ENCODE measurements around the gene YTHDF1. TPM values are rescaled to one million over a fixed set of nuclear protein-coding genes. Genes with fewer than 3 reads are reported as not detected.
A peak's percentile ranks its signal among the peaks of the same experiment; 100 is the strongest.

Gene YTHDF1
- total RNA-seq, 1 donor from 2014 or later, result 27.7 TPM

DNA sequence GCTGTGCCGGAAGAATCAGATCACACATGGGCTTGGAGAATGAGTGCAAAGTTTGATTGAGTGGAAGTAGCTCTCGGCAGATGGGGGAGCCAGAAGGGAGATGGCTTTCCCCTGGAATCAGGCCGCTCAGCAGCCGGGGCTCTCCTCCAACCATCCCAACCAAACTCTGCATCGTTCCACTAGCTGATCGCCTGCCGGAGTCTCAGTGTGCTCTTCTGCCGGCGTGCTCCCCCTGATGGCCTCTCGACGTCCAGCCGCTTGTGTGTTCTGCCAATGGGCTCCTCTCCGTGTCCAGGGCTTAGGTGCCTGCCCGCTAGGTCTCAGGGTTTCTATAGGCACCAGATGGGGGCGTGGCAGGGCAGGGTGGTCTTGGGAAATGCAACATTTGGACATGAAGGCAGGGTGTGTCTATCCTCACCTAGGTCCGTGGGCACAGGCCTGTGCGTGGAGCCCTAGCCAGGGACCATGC lies 14.9 kb upstream of the YTHDF1 start:
- TF ChIP-seq POLR2AphosphoS5 (IDR thresholded peaks at IDR 0.05; ENCODE audit: insufficient read depth in 1 of 2, low read depth in 1 of 2), result no peak
- TF ChIP-seq, protein P1, sequence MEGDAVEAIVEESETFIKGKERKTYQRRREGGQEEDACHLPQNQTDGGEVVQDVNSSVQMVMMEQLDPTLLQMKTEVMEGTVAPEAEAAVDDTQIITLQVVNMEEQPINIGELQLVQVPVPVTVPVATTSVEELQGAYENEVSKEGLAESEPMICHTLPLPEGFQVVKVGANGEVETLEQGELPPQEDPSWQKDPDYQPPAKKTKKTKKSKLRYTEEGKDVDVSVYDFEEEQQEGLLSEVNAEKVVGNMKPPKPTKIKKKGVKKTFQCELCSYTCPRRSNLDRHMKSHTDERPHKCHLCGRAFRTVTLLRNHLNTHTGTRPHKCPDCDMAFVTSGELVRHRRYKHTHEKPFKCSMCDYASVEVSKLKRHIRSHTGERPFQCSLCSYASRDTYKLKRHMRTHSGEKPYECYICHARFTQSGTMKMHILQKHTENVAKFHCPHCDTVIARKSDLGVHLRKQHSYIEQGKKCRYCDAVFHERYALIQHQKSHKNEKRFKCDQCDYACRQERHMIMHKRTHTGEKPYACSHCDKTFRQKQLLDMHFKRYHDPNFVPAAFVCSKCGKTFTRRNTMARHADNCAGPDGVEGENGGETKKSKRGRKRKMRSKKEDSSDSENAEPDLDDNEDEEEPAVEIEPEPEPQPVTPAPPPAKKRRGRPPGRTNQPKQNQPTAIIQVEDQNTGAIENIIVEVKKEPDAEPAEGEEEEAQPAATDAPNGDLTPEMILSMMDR (IDR thresholded peaks at IDR 0.05), result peak in 1 of 3 experiments; percentile 36
- no peaks in the 10 kb centered on the region for H3K27me3 ChIP-seq
- no peak overlapping the region for H3K27ac ChIP-seq
- H3K4me3 ChIP-seq, result no peak overlapping the region
- H3K9me3 ChIP-seq, result no peaks in the 10 kb centered on the region
- DNase-seq (ENCODE audit: extremely low spot score in 2 of 2), result no peak
- H3K4me1 ChIP-seq, result no peaks in the 10 kb centered on the region
- intact Hi-C loops (cut with DNase I), result no loop called here
- H3K36me3 ChIP-seq, result no peaks in the 10 kb centered on the region

DNA sequence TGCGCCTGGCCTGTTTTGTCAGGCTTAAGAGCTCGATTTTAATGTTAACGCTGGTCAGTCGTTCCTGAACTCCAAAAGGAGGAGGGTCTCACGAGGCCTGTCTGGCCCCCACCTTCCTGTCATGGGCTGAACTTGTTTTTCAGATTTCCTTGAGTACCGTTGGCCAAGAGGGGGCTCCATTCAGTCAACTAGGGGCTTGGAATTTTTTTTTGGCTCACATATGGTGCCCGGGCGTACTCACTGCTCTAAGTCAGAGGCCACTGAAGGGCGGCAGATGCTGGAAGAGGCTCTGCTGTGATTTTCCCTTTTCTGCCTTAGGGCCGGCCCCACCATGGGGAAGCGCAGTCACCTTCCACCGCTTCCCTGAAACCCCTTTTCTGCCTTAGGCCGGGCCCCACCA lies 12.9 kb upstream of the YTHDF1 start:
- intact Hi-C loops (cut with DNase I), result no loop called here
- TF ChIP-seq POLR2AphosphoS5 (IDR thresholded peaks at IDR 0.05; ENCODE audit: insufficient read depth in 1 of 2, low read depth in 1 of 2) (no peak), POLR2A (IDR thresholded peaks at IDR 0.05) (no peak)
- TF ChIP-seq, protein P1 (IDR thresholded peaks at IDR 0.05), result no peak
- no peak for DNase-seq (ENCODE audit: extremely low spot score in 2 of 2)
- Histone ChIP-seq H3K27ac (no peak overlapping the region), H3K27me3 (no peaks in the 10 kb centered on the region), H3K4me3 (no peak overlapping the region), H3K4me1 (no peaks in the 10 kb centered on the region), H3K36me3 (no peaks in the 10 kb centered on the region), H3K9me3 (no peaks in the 10 kb centered on the region)

DNA sequence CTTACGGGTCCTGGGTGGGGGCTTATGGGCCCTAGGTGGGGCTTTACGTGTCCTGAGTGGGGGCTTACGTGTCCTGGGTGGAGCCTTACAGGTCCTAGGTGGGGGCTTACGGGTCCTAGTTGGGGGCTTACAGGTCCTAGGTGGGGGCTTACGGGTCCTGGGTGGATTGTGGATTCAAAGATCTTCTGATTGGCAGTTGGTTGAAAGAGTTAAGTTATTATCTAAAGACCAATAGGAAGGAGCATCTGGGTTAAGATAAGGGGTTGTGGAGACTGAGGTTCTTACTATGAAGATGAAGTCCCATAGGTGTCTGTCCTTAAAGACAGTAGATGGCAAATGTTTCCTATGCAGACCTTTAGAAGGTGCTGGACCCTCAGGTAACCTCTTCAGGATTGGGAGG lies 11.3 kb upstream of the YTHDF1 start:
- Histone ChIP-seq H3K27ac (no peak overlapping the region), H3K27me3 (no peaks in the 10 kb centered on the region), H3K4me3 (no peak overlapping the region), H3K9me3 (no peaks in the 10 kb centered on the region), H3K36me3 (no peaks in the 10 kb centered on the region), H3K4me1 (no peaks in the 10 kb centered on the region)
- DNase-seq (ENCODE audit: extremely low spot score in 2 of 2), result no peak
- no peak for TF ChIP-seq POLR2AphosphoS5 (IDR thresholded peaks at IDR 0.05; ENCODE audit: insufficient read depth in 1 of 2, low read depth in 1 of 2)
- TF ChIP-seq, protein P1 (IDR thresholded peaks at IDR 0.05), result no peak
- no peak for TF ChIP-seq POLR2A (IDR thresholded peaks at IDR 0.05)
- intact Hi-C loops (cut with DNase I), result no loop called here

DNA sequence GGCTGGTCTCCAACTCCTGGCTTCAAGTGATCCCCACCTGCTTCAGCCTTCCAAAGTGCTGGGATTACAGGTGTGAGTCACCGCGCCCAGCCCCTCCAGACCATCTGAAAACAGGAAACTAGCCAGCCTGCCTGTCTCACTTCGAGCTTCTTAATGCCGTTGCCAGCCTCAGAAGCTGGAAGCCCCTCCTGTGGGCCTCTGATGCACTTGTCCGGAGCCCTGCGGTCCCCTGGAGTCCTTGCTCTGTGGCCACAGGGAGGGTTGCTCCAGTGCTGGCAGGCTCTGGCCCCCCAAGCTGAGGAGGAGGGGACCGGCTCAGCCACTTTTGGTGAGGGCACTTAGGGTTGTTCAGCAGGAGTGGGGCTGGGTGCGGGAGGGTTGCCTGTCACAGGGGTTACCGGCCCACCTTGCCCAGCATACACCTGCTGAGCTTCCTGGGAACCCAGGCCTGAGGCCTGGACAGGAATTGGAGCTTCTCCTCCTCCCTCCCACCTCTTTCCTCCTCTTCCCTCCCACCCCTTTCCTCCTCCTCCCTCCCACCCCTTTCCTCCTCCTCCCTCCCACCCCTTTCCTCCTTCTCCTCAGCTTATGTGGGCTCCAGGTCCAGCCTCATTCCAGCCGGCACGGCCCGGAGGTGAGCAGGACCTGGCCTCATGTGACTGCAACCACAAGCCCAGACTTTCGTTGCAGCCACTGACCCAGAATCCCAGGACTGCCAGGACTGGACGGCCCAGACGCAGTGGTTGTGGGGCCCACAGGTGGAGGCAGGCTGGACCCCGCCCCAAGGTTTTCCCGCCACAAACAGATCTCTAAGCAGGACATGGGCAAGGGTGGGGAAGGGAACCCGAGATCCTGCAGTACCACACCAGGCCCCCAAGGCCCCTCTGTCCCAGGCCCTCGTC lies 10.4 kb upstream of the YTHDF1 start:
- Histone ChIP-seq H3K27ac (no peak overlapping the region), H3K4me3 (no peak overlapping the region), H3K9me3 (no peaks in the 10 kb centered on the region), H3K27me3 (no peaks in the 10 kb centered on the region), H3K36me3 (no peaks in the 10 kb centered on the region), H3K4me1 (no peaks in the 10 kb centered on the region)
- TF ChIP-seq POLR2AphosphoS5 (IDR thresholded peaks at IDR 0.05; ENCODE audit: insufficient read depth in 1 of 2, low read depth in 1 of 2), result no peak
- no peak for TF ChIP-seq POLR2A (IDR thresholded peaks at IDR 0.05)
- TF ChIP-seq, protein P1 (IDR thresholded peaks at IDR 0.05), result no peak
- no peak for DNase-seq (ENCODE audit: extremely low spot score in 2 of 2)
- intact Hi-C loops (cut with DNase I), result no loop called here

DNA sequence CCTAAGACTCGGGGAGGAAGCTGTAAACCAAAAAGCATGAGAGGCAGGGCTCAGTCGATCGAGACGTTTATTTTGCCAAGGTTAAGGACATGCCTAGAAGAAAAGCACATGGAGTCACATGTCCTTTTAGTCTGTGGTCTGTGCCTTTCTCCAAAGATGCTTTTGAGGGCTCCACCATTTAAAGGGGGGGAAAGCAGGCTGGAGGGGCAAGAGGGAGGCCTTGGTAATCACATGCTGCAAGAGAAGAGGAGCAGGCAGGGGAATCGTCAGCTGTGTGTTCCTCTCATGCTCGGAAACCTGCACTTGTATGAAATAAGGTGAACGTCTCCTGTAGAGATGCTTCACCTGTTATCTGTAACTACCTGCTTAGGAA lies 9.1 kb upstream of the YTHDF1 start:
- Histone ChIP-seq H3K36me3 (no peaks in the 10 kb centered on the region), H3K9me3 (no peaks in the 10 kb centered on the region), H3K27ac (no peak overlapping the region), H3K4me3 (no peak overlapping the region), H3K4me1 (no peaks in the 10 kb centered on the region), H3K27me3 (no peaks in the 10 kb centered on the region)
- TF ChIP-seq POLR2AphosphoS5 (IDR thresholded peaks at IDR 0.05; ENCODE audit: insufficient read depth in 1 of 2, low read depth in 1 of 2) (no peak), POLR2A (IDR thresholded peaks at IDR 0.05) (no peak)
- TF ChIP-seq, protein P1 (IDR thresholded peaks at IDR 0.05), result no peak
- DNase-seq (ENCODE audit: extremely low spot score in 2 of 2), result no peak
- intact Hi-C loops (cut with DNase I), result no loop called here

Data from vagina (tissue), 2 donors.